ENCODE data around the gene SMIM11.
"Not testable (repeated sequence)": the region's sequence is repeated elsewhere in the genome, so short reads cannot be mapped to it uniquely, and the experiment has no call there.

The SMIM11 gene

GRCh38 chr21:34365809-34366208, 9.5 kb upstream of the SMIM11 start:
- Histone ChIP-seq H3K9ac (ENCODE audit: low read depth in 1 of 2, low read length in 2 of 2) (no peak overlapping the region), H3K36me3 (ENCODE audit: control insufficient read depth in 1 of 2, insufficient read depth in 2 of 2, low read length in 2 of 2) (no peaks in the 10 kb centered on the region), H3K27me3 (ENCODE audit: control insufficient read depth in 1 of 2, insufficient read depth in 2 of 2, low read length in 2 of 2) (no peaks in the 10 kb centered on the region), H3K4me3 (ENCODE audit: low read depth in 1 of 2, low read length in 2 of 2) (no peak overlapping the region), H3K9me3 (ENCODE audit: control insufficient read depth in 1 of 2, low read length in 2 of 2) (no peaks in the 10 kb centered on the region), H3K27ac (ENCODE audit: low read depth, low read length) (no peak overlapping the region), H3K4me1 (ENCODE audit: control insufficient read depth in 1 of 2, insufficient read depth in 2 of 2, low read length in 2 of 2) (peaks cover 4 to 6% of the 10 kb centered on the region in 2 donors)

GRCh38 chr21:34367320-34367935, 7.9 kb upstream of the SMIM11 start:
- Histone ChIP-seq H3K9me3 (ENCODE audit: control insufficient read depth in 1 of 2, low read length in 2 of 2) (no peaks in the 10 kb centered on the region), H3K27me3 (ENCODE audit: control insufficient read depth in 1 of 2, insufficient read depth in 2 of 2, low read length in 2 of 2) (no peaks in the 10 kb centered on the region), H3K36me3 (ENCODE audit: control insufficient read depth in 1 of 2, insufficient read depth in 2 of 2, low read length in 2 of 2) (no peaks in the 10 kb centered on the region), H3K9ac (ENCODE audit: low read depth in 1 of 2, low read length in 2 of 2) (no peak overlapping the region), H3K4me3 (ENCODE audit: low read depth in 1 of 2, low read length in 2 of 2) (no peak overlapping the region), H3K4me1 (ENCODE audit: control insufficient read depth in 1 of 2, insufficient read depth in 2 of 2, low read length in 2 of 2) (no peaks in the 10 kb centered on the region), H3K27ac (ENCODE audit: low read depth, low read length) (no peak overlapping the region)

GRCh38 chr21:34369741-34370140, 5.6 kb upstream of the SMIM11 start:
- Histone ChIP-seq H3K4me1 (ENCODE audit: control insufficient read depth in 1 of 2, insufficient read depth in 2 of 2, low read length in 2 of 2) (no peaks in the 10 kb centered on the region), H3K27ac (ENCODE audit: low read depth, low read length) (no peak overlapping the region), H3K36me3 (ENCODE audit: control insufficient read depth in 1 of 2, insufficient read depth in 2 of 2, low read length in 2 of 2) (no peaks in the 10 kb centered on the region), H3K9me3 (ENCODE audit: control insufficient read depth in 1 of 2, low read length in 2 of 2) (no peaks in the 10 kb centered on the region), H3K4me3 (ENCODE audit: low read depth in 1 of 2, low read length in 2 of 2) (no peak overlapping the region), H3K9ac (ENCODE audit: low read depth in 1 of 2, low read length in 2 of 2) (no peak overlapping the region), H3K27me3 (ENCODE audit: control insufficient read depth in 1 of 2, insufficient read depth in 2 of 2, low read length in 2 of 2) (no peaks in the 10 kb centered on the region)

- Histone ChIP-seq H3K27me3 (ENCODE audit: control insufficient read depth in 1 of 2, insufficient read depth in 2 of 2, low read length in 2 of 2) (no peaks in the 10 kb centered on the region), H3K4me3 (ENCODE audit: low read depth in 1 of 2, low read length in 2 of 2) (no peak overlapping the region), H3K9me3 (ENCODE audit: control insufficient read depth in 1 of 2, low read length in 2 of 2) (no peaks in the 10 kb centered on the region), H3K27ac (ENCODE audit: low read depth, low read length) (no peak overlapping the region), H3K9ac (ENCODE audit: low read depth in 1 of 2, low read length in 2 of 2) (no peak overlapping the region), H3K36me3 (ENCODE audit: control insufficient read depth in 1 of 2, insufficient read depth in 2 of 2, low read length in 2 of 2) (no peaks in the 10 kb centered on the region), H3K4me1 (ENCODE audit: control insufficient read depth in 1 of 2, insufficient read depth in 2 of 2, low read length in 2 of 2) (no peaks in the 10 kb centered on the region)
Observed at GRCh38 chr21:34372321-34372720, 3.0 kb upstream of the SMIM11 start.

GRCh38 chr21:34374462-34374861, 845 bp upstream of the SMIM11 start:
- H3K4me1 ChIP-seq (ENCODE audit: control insufficient read depth in 1 of 2, insufficient read depth in 2 of 2, low read length in 2 of 2); H3K27ac ChIP-seq (ENCODE audit: low read depth, low read length); H3K27me3 ChIP-seq (ENCODE audit: control insufficient read depth in 1 of 2, insufficient read depth in 2 of 2, low read length in 2 of 2); H3K4me3 ChIP-seq (ENCODE audit: low read depth in 1 of 2, low read length in 2 of 2); H3K36me3 ChIP-seq (ENCODE audit: control insufficient read depth in 1 of 2, insufficient read depth in 2 of 2, low read length in 2 of 2); H3K9ac ChIP-seq (ENCODE audit: low read depth in 1 of 2, low read length in 2 of 2); H3K9me3 ChIP-seq (ENCODE audit: control insufficient read depth in 1 of 2, low read length in 2 of 2): not testable (repeated sequence)

- H3K4me3 ChIP-seq (ENCODE audit: low read depth in 1 of 2, low read length in 2 of 2); H3K36me3 ChIP-seq (ENCODE audit: control insufficient read depth in 1 of 2, insufficient read depth in 2 of 2, low read length in 2 of 2); H3K27me3 ChIP-seq (ENCODE audit: control insufficient read depth in 1 of 2, insufficient read depth in 2 of 2, low read length in 2 of 2); H3K9ac ChIP-seq (ENCODE audit: low read depth in 1 of 2, low read length in 2 of 2); H3K9me3 ChIP-seq (ENCODE audit: control insufficient read depth in 1 of 2, low read length in 2 of 2); H3K27ac ChIP-seq (ENCODE audit: low read depth, low read length); H3K4me1 ChIP-seq (ENCODE audit: control insufficient read depth in 1 of 2, insufficient read depth in 2 of 2, low read length in 2 of 2): not testable (repeated sequence)
Observed at GRCh38 chr21:34375619-34375972, 289 bp downstream of the SMIM11 start.

- not testable (repeated sequence) for H3K4me1 ChIP-seq (ENCODE audit: control insufficient read depth in 1 of 2, insufficient read depth in 2 of 2, low read length in 2 of 2); H3K9ac ChIP-seq (ENCODE audit: low read depth in 1 of 2, low read length in 2 of 2); H3K27me3 ChIP-seq (ENCODE audit: control insufficient read depth in 1 of 2, insufficient read depth in 2 of 2, low read length in 2 of 2); H3K9me3 ChIP-seq (ENCODE audit: control insufficient read depth in 1 of 2, low read length in 2 of 2); H3K36me3 ChIP-seq (ENCODE audit: control insufficient read depth in 1 of 2, insufficient read depth in 2 of 2, low read length in 2 of 2); H3K4me3 ChIP-seq (ENCODE audit: low read depth in 1 of 2, low read length in 2 of 2); H3K27ac ChIP-seq (ENCODE audit: low read depth, low read length)
Observed at GRCh38 chr21:34383138-34383537, 7.8 kb downstream of the SMIM11 start.

GRCh38 chr21:34383724-34384415, 8.6 kb downstream of the SMIM11 start:
- not testable (repeated sequence) for H3K4me1 ChIP-seq (ENCODE audit: control insufficient read depth in 1 of 2, insufficient read depth in 2 of 2, low read length in 2 of 2); H3K9ac ChIP-seq (ENCODE audit: low read depth in 1 of 2, low read length in 2 of 2); H3K27me3 ChIP-seq (ENCODE audit: control insufficient read depth in 1 of 2, insufficient read depth in 2 of 2, low read length in 2 of 2); H3K4me3 ChIP-seq (ENCODE audit: low read depth in 1 of 2, low read length in 2 of 2); H3K36me3 ChIP-seq (ENCODE audit: control insufficient read depth in 1 of 2, insufficient read depth in 2 of 2, low read length in 2 of 2); H3K9me3 ChIP-seq (ENCODE audit: control insufficient read depth in 1 of 2, low read length in 2 of 2); H3K27ac ChIP-seq (ENCODE audit: low read depth, low read length)

GRCh38 chr21:34400522-34400921, 25.2 kb downstream of the SMIM11 start:
- not testable (repeated sequence) for H3K27ac ChIP-seq (ENCODE audit: low read depth, low read length); H3K4me1 ChIP-seq (ENCODE audit: control insufficient read depth in 1 of 2, insufficient read depth in 2 of 2, low read length in 2 of 2); H3K27me3 ChIP-seq (ENCODE audit: control insufficient read depth in 1 of 2, insufficient read depth in 2 of 2, low read length in 2 of 2); H3K9ac ChIP-seq (ENCODE audit: low read depth in 1 of 2, low read length in 2 of 2); H3K4me3 ChIP-seq (ENCODE audit: low read depth in 1 of 2, low read length in 2 of 2); H3K9me3 ChIP-seq (ENCODE audit: control insufficient read depth in 1 of 2, low read length in 2 of 2); H3K36me3 ChIP-seq (ENCODE audit: control insufficient read depth in 1 of 2, insufficient read depth in 2 of 2, low read length in 2 of 2)

GRCh38 chr21:34404742-34405141, 29.4 kb downstream of the SMIM11 start:
- not testable (repeated sequence) for H3K36me3 ChIP-seq (ENCODE audit: control insufficient read depth in 1 of 2, insufficient read depth in 2 of 2, low read length in 2 of 2); H3K4me3 ChIP-seq (ENCODE audit: low read depth in 1 of 2, low read length in 2 of 2); H3K27ac ChIP-seq (ENCODE audit: low read depth, low read length); H3K4me1 ChIP-seq (ENCODE audit: control insufficient read depth in 1 of 2, insufficient read depth in 2 of 2, low read length in 2 of 2); H3K27me3 ChIP-seq (ENCODE audit: control insufficient read depth in 1 of 2, insufficient read depth in 2 of 2, low read length in 2 of 2); H3K9me3 ChIP-seq (ENCODE audit: control insufficient read depth in 1 of 2, low read length in 2 of 2); H3K9ac ChIP-seq (ENCODE audit: low read depth in 1 of 2, low read length in 2 of 2)

GRCh38 chr21:34405686-34406085, 30.4 kb downstream of the SMIM11 start:
- not testable (repeated sequence) for H3K4me1 ChIP-seq (ENCODE audit: control insufficient read depth in 1 of 2, insufficient read depth in 2 of 2, low read length in 2 of 2); H3K9ac ChIP-seq (ENCODE audit: low read depth in 1 of 2, low read length in 2 of 2); H3K36me3 ChIP-seq (ENCODE audit: control insufficient read depth in 1 of 2, insufficient read depth in 2 of 2, low read length in 2 of 2); H3K27ac ChIP-seq (ENCODE audit: low read depth, low read length); H3K9me3 ChIP-seq (ENCODE audit: control insufficient read depth in 1 of 2, low read length in 2 of 2); H3K27me3 ChIP-seq (ENCODE audit: control insufficient read depth in 1 of 2, insufficient read depth in 2 of 2, low read length in 2 of 2); H3K4me3 ChIP-seq (ENCODE audit: low read depth in 1 of 2, low read length in 2 of 2)

Data from duodenal mucosa (tissue), 2 donors.